Gastroesophageal sphincter (tissue), 3 donors: ENCODE results near the gene PLA1A.

ENCODE experiments used
- POLR2A ChIP-seq, 2 donors: fragments of 450-650 bp; IDR thresholded peaks; one replicate each; pipeline ENCODE4 v1.6.1; 2017; ENCODE audit warnings: antibody characterized with exemption in 2 of 2, mild to moderate bottlenecking in 2 of 2, moderate library complexity in 1 of 2
- TF ChIP-seq, protein P1 (sequence below), 4 experiments: fragments of 200-600 bp in 2 of 4; fragments of 450-650 bp in 2 of 4; sonication (generic) in 1 of 4; IDR thresholded peaks; one replicate each; pipeline ENCODE4 v1.5.1; 2017 to 2019; ENCODE audit warnings: antibody characterized with exemption in 4 of 4, mild to moderate bottlenecking in 2 of 4, moderate library complexity in 2 of 4

DNA sequence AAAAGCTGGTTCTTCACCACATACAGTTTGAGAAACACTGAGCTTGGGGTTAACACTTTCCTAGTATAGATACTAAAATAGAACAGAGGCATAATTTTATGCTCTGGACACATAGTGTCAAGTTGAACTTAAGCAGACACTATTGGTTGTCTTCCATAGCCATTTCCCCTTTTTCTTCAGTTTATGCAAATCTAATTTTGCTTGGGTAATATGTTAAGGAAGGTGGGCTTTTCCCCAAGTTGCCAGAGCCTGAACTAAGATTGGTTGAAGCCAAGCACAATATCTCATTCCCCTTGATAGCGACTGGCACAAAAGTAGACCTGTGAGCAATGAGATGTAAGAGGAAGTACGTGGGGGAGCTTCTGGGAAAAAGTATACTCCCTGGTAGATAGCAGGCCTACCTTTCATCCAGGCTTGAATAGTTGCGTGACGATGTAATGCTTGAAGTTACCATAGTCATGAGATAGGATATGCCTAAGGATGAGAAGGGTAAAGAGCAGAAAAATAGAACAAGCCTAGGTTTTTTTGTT, 67.2 kb downstream of the PLA1A start:
- no peak for TF ChIP-seq POLR2A (IDR thresholded peaks at IDR 0.05)
- TF ChIP-seq, protein P1, sequence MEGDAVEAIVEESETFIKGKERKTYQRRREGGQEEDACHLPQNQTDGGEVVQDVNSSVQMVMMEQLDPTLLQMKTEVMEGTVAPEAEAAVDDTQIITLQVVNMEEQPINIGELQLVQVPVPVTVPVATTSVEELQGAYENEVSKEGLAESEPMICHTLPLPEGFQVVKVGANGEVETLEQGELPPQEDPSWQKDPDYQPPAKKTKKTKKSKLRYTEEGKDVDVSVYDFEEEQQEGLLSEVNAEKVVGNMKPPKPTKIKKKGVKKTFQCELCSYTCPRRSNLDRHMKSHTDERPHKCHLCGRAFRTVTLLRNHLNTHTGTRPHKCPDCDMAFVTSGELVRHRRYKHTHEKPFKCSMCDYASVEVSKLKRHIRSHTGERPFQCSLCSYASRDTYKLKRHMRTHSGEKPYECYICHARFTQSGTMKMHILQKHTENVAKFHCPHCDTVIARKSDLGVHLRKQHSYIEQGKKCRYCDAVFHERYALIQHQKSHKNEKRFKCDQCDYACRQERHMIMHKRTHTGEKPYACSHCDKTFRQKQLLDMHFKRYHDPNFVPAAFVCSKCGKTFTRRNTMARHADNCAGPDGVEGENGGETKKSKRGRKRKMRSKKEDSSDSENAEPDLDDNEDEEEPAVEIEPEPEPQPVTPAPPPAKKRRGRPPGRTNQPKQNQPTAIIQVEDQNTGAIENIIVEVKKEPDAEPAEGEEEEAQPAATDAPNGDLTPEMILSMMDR (IDR thresholded peaks at IDR 0.05) = no peak
